HG02981 (cell line): ENCODE results near the gene CUEDC2.

ENCODE experiments used
- ATAC-seq: cut with Tn5 transposase; IDR thresholded peaks from one replicate; pipeline ENCODE4 v1.9.1; 2021; ENCODE audit warnings: mild to moderate bottlenecking, moderate library complexity; ENCODE audit not compliant: unreplicated experiment

Gene CUEDC2

DNA sequence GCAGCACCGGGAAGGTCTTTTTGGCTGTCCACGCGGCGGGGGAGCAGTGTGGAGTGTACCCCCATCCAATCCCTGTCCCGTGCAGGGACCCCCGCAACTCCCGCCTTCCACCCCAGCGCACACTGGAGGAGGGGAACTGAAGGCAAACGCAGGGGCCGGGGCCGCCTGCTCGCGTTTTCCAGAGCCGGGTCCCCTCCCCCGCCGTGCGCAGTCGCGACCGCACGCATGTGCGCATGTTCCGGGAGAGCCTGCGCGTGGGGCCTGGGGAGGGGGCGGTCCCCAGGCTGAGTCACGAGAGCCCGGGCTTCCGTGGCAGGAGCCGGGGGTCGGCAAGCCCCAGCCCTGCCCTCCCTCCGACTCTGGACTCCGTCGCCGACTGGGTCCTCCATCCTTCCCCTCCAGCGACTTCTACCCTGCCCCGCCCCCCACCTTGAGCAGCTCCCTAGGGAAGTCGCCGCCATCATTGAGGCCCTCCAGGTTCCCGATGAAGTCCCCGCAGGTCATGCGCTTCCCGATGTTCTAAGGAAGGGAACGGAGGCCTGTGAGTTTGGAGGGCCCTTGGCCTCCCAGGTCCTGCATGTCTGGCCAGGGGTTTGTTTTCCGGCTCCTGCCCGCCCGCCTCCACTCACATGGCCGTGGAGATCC, 21.8 kb downstream of the CUEDC2 start:
- no peak for ATAC-seq

DNA sequence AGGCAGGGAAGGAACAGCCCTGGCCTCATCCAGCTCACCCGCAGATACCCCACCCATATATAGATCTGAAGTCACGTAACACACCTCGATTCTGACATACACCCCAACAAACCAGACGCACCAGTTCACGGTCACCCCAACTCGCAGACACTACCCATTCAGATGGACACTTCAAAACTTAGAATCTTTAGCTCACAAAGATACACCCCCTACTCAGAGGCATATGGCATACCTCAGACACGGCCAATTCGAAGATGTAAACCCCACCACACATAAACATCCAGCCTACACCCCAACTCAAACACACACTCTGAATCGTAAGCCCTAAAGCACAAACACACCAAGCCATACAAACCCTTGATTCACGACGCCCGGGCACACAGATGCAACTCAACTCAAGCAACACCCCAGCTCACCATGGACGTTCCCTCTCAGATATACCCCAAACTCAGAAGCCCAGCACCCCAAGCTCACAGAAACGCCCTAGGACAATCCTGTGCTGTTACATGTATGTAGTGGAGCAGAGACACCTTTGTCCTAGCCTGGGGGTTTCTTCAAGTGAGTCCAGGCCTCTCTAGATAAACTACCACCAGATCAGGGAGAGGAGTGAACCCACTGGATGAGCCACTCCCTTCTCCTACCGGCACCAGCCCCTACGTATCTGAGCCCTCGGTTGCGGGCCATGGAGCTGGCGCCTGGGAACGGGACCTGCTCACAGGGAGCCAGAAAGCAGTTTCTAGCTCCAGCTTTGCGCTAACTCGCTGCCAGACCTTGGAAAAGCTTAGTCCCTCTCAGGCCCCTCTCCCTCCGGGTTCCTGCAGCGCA, 22.6 kb downstream of the CUEDC2 start:
- no peak for ATAC-seq

DNA sequence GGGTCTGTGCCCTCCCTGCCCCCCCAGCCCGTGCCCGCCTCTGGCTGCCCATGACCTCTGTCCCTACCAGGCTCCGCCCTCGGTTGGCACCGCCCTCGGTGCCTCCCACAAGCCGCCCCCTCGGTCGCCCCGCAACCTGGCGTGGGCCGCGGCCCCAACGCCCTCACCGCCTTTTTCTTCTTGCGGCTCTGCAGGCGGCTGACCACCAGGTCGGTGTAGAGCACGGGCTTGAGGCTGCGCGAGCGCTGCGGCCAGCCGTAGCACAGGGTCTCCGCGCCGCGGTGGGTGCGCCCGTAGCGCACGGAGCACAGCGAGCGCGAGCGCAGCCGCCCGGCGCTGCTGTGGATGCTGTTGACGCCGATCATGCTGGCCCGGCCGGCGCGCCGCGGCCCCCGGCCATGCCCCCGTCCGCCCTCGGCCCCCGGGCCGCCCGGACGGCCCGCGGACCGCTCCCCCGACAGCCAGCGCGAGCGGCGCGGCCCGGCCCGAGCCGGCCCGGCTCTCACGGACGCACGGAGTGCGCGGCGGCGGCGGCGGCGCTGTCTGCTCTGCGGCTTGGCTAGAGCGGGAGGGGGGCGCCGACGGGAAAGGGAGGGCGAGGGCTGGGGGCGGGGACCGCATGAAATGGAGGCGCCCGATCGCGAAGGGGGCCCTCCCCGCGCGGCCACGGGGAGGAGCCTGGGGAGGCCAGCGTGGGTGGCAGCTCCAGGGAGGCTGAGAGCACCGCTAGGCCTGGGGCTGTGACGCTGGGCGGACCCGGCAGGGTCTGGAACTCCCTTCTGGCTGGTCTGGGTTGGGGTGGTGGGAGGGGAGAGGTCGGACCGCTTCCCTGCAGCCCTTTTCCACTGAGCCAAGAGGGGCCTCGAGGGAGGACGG, 23.4 kb downstream of the CUEDC2 start:
- ATAC-seq: no peak

DNA sequence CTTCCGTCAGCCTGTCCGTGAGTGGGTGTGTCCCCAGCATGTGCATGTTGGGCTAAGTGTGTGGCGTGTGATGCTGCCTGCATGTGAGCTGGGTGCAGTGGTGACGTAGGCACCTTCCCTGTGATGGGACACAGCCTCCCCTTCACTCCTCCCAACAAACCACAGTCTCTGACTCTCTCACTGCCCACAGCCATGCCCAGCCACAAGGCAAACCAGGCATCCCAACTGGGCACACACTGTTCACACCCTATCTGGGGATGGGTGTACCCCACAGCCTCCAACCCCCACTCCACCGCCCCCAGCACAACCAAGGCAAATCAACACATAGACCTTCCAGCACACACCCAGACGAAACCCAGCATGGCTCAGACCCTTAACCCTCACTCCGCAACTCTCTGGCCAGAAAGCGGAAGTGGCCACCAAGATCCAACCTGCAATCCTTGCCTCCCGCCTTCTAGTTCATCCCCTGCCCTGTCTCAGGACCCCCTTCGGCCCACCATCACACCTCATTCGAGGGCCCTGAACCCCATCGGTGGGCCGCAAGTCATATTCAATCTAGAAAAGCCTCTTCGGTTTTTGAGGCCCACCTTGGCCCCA, 24.1 kb downstream of the CUEDC2 start:
- ATAC-seq: no peak

DNA sequence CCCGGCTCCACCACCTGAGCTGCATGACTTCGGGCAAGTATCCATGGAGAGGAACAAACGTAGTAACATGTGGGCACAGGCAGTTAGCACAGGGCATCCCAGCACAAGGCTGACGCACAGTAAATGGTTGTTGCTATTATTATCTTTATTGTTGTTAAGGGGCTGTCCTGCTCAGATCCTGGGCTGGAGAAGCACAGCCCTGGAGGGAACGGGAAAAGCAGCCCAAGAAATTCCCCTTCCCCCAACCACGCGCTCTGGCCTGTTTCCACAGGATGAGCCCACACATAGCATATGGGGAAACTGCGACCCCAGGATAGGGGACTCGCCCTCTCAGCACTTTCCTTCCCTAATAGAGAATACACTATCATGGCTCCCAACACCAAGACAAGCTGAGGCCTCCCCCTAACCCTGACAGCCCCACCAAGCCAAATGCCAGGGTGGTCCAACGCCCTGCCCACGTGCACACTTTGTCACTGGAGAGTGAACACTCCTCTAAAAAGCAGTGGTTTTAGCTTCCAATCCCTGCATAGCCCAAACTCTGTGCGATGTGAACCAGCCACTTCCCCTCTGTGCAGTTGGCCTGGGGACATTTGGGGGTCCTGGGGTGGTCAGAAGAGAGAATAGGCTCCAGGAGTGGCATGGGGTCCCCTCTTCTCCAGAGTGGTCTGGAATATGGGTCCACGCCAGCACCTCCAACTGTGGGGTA, 24.8 kb downstream of the CUEDC2 start:
- ATAC-seq: no peak

DNA sequence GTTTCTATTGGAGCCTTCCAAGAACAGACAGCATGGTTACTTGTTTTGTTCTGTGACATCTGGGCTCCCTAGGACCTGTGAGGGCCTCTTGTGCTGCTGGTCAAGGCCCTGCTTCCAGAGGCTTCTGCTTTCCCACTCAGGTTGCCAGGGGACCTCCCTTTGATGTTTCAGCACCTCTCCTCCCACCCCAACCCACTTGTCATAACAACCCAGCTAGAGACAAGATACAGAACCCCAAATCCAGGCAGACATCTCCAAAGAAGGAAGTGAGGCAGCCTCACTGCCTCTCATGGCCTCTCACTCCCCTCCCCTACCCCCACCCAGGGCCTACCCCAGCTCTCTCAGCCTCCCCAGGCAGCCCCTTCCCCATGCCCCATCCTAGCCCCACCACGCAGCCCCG, 25.6 kb downstream of the CUEDC2 start:
- no peak for ATAC-seq

DNA sequence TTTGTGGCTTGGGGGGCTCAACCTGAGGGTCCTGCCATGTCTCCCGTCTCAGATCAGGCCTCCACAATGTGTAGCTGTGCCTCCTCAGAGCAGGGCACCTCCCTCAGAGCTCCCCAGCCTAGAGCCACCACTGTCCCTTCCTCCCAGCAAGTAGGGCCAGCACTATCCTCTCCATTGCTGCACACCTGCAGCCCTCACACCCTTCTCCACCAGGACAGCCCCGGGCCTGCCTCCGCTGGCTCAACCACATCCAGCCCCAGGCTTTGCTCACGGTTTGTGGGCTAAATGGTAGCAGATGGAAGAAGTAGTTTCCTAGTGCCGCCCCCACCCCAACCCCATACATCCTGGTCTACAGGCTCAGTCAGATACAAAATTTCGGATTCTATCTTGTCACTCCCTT, 26.7 kb downstream of the CUEDC2 start:
- ATAC-seq: no peak

DNA sequence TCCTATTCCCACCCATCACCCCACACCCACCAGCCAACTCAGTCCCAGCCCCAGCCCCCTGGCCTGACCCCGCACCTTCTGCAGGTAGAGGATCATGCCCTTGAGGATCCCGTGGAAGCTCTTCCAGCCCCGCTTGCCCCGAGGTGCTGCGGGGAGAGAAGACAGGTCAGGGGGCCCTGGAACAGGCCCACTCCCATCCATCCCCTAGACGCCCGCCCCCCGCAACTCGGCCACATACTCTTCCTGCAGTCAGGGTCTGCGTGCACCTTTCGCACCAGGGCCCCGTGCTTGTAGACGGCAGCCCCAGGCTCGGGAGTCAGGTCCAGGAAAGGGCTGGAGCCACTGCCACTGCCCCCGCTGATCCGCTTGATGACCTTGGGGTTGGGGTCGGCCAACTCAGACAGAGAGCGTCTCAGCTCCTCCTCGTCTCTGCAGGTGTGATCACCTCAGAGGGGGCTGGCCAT, 27.2 kb downstream of the CUEDC2 start:
- ATAC-seq: no peak

DNA sequence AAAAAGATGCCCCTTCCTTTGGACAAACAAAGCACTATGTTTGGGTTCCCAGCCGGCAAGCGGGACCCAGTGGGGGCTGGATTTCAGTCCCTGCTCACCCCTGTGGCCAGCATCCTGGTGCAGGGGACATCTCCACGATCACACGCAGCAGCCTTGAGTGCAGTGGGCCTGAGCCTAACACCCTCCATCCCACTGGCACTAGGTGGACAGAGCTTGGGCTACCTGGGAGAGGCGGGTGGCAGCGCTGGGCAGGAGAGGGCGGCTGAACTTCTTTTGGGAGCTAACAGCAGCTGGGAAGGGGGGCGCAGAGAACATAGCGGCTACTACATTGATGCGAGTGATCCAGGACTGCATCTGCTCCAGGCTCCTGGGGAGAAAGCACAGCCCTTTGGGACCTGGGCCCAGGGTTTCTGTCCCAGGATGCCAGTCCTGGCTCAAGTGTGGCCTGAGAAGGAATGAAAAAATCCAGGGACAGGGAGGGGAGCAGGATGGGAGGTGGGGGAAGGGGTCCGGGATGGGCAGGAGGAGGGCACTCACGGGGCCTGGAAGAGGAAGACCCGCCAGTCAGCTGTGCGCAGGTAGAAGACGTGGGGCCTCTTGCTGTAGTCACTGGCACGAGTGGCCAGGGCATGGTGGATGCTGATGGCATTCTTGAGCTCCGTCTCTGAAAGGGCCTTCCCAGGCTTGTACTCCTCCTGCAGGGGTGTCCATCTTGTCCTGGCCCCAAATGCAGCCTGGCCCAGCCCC, 27.8 kb downstream of the CUEDC2 start:
- no peak for ATAC-seq

DNA sequence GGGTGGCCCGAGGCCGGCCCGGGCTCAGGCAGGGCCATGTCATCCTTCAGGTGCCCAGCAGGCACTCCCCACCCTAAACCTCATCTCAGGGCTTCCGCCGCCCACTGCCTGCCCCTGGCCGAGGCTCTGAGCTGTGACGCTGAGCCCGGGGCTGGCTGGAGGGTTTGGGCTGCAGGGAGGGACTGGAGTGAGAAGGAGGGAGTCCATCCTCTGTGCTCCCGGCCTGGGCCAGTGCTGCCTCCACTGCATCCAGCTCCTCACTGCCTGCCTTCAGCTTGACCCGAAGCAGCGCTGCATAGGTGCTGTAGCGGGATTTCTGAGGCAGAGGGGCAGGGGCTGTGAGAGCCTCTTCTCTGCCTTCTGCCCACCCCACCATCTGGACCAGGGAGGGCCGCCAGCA, 29.3 kb downstream of the CUEDC2 start:
- no peak for ATAC-seq

DNA sequence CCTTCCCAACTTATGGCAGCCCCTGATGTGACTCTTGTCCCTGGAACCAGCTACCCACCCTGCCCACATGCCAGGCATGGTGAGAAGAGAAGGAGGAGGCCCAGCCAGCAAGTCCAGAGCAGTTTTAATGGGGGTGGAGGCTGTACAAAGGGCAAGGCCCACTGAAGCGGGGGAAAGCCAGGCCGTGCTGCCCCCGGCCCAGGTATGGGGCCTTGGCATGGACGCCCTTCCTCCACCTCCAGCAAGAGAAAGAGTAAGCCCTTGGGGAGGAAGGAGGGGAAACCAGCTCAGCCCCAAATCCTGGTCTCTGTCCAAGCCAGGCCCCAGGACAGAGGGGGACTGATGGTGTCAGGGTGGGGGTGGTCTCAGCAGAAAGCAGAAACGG, 29.9 kb downstream of the CUEDC2 start:
- no peak for ATAC-seq

DNA sequence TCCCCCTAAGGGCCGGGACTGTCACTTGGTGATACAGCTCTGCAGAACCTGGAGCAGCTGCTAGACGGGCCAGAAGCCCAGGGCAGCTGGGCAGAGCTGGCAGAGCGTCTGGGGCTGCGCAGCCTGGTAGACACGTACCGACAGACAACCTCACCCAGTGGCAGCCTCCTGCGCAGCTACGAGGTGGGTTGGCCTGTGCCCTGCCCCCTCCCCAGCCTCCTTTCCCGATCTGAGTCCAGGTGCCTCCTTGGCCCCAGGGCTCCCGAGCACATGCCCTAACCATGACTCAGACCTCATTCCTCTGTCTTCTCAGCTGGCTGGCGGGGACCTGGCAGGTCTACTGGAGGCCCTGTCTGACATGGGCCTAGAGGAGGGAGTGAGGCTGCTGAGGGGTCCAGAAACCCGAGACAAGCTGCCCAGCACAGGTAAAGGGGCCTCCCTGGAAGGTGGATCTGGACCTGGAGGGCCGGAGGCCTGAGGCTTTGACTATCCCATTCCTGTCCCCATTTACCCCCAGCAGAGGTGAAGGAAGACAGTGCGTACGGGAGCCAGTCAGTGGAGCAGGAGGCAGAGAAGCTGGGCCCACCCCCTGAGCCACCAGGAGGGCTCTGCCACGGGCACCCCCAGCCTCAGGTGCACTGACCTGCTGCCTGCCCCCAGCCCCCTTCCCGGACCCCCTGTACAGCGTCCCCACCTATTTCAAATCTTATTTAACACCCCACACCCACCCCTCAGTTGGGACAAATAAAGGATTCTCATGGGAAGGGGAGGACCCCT, 30.5 kb downstream of the CUEDC2 start:
- no peak for ATAC-seq

DNA sequence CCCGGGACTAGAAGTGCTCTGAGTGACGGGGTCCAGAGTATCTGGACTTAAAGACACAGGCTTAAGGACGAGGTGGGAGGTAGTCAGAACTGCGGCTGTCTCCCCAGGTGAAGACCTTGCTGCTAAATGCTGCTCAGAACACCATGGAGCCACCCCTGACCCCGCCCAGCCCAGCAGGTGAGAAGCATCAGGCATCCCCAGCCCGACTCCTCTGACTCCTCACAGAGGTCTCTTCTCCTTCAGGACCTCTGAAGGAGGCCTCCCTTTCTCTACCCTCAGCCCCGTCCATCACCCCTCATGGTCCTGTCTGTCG, 31.1 kb downstream of the CUEDC2 start:
- ATAC-seq: no peak

DNA sequence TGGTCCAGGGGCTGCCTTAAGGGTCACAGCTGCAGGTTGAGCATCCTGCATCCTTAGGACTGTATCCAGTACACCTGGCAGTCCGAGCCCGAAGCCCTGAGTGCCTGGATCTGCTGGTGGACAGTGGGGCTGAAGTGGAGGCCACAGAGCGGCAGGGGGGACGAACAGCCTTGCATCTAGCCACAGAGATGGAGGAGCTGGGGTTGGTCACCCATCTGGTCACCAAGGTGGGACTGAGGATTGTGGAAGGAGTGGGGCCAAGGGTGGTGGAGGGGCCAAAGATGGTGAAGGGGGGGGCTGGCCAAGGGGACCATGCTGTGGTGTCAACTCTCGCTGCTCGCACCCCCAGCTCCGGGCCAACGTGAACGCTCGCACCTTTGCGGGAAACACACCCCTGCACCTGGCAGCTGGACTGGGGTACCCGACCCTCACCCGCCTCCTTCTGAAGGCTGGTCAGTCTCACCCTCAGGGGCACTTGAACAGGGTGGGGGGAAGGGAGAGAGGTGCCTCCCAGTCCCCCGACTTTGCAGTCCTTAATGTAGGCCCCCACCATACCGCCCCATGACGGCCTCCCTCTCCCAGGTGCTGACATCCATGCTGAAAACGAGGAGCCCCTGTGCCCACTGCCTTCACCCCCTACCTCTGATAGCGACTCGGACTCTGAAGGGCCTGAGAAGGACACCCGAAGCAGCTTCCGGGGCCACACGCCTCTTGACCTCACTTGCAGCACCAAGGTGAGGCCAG, 31.6 kb downstream of the CUEDC2 start:
- no peak for ATAC-seq

DNA sequence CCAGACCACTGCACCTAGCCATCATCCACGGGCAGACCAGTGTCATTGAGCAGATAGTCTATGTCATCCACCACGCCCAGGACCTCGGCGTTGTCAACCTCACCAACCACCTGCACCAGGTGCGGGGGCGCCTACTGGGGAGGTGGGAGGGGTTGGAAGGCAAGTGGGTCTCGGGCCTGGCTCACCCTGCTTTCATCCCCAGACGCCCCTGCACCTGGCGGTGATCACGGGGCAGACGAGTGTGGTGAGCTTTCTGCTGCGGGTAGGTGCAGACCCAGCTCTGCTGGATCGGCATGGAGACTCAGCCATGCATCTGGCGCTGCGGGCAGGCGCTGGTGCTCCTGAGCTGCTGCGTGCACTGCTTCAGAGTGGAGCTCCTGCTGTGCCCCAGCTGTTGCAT, 32.3 kb downstream of the CUEDC2 start:
- ATAC-seq: no peak

DNA sequence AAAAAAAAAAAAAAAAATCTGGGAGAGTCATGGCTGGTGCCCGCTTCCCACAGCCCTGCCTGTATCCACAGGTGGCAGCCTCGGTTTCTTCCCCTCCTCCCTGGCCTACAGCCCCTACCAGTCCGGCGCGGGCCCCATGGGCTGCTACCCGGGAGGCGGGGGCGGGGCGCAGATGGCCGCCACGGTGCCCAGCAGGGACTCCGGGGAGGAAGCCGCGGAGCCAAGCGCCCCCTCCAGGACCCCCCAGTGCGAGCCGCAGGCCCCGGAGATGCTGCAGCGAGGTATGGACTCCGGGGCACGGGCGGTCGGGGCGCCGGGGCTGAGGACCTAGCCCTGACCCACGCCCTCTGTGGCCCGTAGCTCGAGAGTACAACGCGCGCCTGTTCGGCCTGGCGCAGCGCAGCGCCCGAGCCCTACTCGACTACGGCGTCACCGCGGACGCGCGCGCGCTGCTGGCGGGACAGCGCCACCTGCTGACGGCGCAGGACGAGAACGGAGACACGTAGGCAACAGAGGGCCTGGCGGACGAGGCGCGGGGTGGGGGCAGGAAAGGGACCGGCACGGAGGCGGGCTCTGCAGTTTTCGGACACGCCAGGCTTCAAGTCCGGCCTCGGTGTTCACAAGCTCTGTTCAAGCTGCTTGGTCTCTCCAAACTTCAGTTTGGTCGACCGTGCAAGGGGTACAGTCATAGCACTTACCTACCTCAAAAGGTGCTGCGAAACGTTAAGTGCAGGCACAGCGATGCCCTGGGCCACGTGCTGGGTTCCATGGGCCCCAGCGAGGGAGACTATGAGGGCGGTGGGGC, 33.0 kb downstream of the CUEDC2 start:
- peak; percentile 47 for ATAC-seq

DNA sequence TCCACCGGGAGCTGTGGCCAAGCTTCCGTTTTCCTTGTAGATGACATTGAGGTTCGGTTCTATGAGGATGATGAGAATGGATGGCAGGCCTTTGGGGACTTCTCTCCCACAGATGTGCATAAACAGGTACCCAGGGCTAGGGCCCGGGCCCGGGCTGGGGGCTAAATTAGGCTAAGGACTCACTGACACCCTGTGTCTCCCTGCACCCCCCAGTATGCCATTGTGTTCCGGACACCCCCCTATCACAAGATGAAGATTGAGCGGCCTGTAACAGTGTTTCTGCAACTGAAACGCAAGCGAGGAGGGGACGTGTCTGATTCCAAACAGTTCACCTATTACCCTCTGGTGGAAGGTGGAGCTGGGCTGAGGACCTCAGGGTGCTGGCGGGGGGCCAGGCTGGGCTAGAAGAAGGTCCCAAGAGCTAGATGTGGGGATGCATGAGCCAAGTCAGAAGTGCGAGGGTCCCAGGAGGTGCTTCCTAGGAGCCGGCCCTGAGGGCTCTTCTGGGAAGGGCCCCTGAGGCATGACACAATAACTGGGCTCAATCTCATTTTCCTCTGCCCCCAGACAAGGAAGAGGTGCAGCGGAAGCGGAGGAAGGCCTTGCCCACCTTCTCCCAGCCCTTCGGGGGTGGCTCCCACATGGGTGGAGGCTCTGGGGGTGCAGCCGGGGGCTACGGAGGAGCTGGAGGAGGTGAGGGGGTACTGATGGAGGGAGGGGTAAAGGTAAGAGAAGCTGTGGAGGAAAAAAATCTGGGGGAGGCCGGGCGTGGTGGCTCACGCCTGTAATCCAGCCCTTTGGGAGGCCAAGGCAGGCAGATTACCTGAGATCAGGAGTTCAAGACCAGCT, 34.0 kb downstream of the CUEDC2 start:
- ATAC-seq: no peak
